GM15510 (cell line): ENCODE results near the gene IL27RA.

ENCODE experiments used
- POLR2A ChIP-seq: IDR thresholded peaks from 3 replicates; pipeline ENCODE4 v1.6.1; 2011; ENCODE audit warnings: borderline replicate concordance; ENCODE audit not compliant: insufficient read length; ENCODE audit errors: extremely low read depth

IL27RA gene

DNA sequence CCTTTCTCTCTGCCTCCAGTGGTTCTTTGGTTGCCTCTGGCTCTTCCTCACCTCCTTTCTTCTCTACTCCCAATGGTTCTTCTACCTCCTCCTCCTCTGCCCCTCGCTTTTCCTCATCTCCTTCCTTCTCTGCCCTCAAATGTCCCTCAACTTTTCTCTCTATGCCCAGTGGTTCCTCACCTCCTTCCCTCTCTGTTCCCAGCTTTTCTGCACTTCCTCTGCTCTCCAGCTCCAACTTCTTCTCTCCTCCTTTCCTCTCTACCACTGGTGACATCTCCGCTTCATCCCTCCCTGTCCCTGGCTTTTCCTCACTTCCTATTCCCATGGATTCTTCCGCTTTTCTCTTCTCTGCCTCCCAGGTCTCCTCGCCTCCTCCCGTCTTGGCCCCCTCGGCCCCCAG is 22.5 kb downstream of the IL27RA start:
- no peak for TF ChIP-seq POLR2A

DNA sequence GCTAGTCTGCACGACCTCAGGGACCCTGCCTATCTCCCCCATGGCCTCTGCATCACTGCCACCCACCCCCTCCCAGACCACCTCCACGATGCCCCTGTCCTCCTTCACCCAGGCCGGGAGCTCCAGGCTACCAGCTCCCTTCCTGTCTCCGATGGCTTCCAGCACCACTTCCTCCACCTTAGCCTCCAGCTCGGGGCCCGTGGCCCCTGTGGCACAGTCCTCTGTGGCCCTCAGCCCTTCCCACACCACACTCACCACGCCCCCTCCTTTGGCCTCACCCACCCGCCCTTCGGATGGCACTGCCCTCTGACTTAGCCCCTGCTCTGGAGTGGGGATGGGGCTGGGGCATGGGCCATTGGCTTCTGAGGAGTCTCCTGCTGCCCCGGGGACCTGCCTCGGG is 23.2 kb downstream of the IL27RA start:
- no peak for TF ChIP-seq POLR2A

DNA sequence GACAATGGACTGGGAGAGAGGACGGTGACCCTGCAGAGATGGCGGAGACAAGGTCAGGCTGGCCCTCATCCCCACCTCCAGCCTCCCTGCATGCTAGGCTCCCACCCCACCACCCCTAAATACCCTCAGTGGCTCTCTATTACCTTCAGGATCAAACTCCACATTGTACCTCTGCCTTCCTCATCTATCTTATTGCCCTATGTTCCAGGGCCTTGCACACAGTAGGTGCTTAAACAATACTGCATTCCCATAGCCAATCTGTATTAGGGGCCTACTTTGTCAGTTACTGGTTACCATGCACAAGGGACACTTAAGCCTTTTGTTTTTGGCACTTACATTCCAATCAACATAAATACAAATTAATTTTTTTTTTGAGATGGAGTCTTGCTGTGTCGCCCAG is 23.8 kb downstream of the IL27RA start:
- no peak for TF ChIP-seq POLR2A

DNA sequence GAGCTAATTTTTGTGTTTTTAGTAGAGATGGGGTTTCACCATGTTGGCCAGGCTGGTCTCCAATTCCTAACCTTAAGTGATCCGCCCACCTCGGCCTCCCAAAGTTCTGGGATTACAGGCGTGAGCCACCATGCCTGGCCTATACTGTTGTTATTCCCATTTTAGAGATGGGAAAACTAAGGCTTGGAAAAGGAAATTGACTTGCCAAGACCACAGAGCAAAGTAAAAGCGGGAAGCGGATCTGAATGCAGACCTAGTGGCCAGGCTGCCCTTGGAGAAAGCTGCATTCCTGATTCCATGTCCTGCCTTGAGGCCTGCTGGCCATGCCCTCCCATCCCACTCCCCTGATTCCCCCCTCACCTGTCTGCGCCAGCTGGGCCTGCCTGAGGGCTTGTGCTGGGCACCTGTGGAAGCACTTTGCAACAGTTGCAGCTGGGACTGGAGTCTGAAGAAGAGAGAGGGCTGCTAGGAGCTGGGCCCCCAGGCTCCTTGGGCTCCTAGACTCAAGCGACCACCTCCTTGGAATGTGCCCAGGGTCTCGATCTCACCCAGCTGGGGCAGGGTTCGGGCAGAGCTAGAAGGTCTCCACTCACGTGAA is 24.6 kb downstream of the IL27RA start:
- TF ChIP-seq POLR2A, result no peak

DNA sequence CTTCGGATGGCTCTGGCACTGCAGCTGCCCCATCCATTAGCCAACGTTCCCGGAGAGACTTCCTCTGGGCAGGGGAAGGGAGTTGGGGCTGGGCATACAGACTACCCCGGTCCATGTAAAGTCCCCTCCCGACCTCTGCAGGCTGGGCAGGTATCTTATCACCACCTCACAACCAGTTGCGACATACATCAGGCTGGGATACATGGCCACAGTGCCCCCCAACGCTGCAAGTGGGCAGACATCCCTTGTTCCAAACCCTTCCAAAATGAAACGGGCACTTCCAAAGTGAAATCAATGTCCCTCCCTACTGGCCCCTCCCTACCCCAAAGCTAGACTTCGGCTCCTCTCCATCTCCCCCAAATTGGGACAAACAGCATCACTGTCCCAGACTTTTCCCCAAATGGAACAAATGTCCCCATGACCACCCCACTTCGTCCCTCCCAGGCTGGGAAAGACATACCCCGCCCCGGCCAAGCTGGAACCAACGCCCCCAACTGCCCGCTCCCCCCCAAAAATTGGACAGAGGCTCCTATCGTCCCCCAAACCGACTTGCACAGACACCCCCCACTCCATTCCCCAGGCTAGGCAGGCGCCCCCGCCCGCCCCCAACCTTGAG is 25.3 kb downstream of the IL27RA start:
- no peak for TF ChIP-seq POLR2A

DNA sequence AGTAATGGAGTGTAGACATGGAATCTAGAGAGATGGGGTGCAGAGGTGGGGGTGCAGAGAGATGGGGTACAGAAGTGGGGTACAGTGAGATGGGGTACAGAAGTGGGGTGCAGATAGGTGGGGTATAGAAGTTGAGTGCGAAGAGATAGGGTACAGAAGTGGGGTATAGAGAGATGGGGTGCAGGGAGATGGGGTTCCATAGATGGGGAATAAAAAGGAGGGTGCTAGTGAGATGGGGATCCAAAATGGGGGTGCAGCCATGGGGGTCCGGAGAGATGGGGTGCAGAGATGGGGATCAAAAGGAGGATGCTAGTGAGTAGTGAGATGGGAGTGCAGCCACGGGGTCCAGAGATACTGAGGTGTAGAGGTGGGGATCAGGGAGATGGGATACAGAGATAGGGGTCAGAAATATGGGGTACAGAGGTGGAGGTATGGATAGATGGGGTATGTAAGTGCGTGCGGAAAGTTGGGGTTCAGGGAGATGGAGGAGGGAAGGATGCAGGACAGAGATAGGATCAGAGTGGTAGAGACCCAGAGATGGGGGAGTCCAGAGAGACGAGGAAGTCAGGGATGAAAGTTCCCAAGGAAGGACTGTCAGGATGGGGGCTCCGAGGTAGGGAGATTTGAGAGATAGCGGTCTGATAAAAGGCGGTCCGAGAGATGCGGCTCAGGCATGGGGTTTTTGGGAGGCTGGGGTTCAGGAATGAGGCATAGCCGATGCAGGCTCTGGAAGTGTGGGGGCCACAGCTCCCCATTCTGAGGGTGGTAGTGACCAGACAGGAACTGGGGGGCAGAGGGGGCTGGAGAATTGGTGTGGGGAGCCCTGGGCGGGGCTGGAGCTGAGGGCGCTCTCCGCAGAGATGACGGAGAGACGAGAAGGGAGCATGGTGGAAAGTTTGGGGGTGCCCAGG is 26.9 kb downstream of the IL27RA start:
- TF ChIP-seq POLR2A, result no peak

DNA sequence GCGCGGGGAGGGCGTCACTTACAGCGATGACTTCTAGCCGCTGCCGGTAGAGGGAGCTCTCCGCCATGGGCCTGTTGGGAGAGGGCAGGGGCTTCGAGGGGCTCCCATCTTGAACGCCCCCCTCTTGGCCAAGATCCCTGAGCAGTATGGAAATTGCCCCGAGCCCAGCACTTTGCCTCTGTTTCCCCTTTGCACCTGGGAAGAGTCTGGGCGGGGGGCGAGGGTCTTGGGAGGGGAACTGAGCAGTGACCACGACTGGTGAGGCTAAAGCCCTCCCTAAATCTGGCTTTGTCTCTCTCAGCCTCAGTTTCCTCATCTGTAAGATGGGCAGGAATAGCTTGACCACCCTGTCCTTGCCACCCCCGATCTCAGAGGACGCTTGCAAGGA is 27.5 kb downstream of the IL27RA start:
- no peak for TF ChIP-seq POLR2A

DNA sequence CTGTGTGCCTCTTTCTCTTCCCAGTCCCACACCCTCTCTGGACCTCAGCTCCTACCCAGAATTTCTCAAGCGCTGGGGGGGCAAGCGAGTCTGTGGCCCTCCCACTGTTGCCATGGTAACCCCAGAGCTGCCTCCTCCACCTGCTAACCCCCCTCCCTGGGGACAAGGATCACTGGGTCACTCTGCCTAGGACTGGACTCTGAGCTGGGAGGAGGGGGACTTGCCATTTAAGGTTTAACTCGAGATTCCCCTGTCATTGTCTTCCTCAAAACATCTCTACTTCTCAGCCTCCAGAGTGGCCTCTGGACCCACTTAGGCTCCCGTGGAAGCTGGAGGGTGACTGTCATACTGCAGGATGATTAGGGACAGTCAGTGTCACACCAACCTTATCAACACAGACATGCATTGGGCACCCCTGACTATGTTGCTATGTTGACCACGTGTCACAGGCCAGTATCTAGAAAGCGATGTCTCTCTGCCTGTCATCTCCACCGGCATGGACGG is 28.1 kb downstream of the IL27RA start:
- no peak for TF ChIP-seq POLR2A

DNA sequence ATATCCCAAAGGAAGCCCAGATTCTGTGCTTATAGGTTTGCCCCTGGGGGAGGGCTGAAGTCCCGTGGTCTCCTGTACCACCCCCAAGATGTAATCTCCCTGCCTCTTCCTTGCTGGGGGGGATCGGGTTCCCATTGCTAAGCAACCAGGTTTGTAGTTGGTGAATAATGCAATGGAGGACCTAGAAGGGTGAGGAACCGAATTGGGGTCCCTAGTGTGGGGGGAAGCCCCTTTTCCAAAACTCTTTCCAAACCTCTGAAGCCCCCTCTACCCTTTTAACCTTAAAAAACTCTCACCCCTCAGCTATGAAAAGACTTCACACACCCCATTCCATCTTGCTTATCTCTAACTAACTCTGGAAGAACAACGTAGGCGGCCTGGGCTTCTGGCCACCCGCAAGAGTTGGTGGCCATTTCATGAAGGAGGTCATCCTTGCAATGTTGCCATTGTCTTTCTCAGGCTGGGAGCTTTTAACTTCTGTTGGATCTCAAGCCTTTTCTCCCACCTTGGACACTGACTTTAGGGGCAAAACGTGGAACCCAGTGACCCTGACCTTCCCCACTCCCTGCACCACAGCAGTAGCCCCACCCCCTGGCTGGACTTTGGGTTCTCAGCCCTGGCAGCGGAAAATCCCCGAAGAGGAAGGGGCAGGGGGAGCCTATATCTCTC is 29.7 kb downstream of the IL27RA start:
- TF ChIP-seq POLR2A, result no peak

DNA sequence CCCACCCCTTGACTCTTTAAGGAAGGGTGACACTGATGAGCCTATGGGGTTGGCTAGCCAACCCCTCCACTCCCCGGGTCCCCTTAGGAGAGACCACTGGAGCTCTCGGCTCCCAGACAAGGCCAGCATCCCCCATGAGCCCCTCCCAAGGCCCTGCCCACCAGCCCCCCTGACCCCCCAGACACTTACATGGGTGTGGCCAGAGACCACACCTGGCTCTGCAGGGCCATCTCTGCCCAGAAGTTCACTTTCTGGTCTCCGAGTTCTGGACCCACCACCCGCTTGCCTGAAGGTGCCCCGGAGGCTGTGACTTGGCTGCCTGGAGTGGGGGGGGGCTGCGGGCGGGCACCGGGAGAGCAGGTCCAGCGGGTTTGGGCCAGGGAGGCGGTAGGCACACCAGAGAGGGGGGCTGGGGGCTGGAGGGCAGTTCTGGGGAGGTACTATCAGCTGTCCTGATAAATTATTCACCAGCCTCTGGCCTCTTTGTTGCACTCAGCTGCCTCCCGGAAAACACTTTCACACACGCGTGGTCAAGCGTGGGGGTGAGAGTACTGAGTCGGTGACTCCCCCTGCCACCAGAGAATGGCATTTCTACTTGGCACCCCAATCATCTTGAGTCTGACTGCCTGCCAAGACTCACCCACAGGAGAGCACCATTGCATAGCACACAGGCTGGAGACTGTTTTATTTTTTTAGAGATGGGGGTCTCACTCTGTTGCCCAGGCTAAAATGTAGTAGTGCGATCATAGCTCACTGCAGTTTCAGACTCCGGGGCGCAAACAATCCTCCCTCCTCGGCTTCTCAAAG is 30.4 kb downstream of the IL27RA start, which contains the start of gene PALM3:
TSS of gene PALM3 (minus strand) at position 326 of the 807 bp plus-strand sequence. CDS start at position 230, 96 bp downstream.
- TF ChIP-seq POLR2A, result no peak

DNA sequence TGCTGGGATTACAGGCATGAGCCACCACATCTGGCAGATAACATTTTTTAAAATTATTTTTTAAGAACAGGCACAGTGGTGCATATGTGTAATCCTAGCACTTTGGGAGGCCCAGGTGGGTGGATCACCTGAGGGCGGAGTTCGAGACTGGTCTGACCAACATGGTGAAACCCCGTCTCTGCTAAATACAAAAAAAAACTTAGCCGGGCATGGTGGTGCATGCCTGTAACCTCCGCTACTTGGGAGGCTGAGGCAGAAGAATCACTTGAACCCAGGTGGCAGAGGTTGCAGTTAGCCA is 30.9 kb downstream of the IL27RA start:
- no peak for TF ChIP-seq POLR2A

DNA sequence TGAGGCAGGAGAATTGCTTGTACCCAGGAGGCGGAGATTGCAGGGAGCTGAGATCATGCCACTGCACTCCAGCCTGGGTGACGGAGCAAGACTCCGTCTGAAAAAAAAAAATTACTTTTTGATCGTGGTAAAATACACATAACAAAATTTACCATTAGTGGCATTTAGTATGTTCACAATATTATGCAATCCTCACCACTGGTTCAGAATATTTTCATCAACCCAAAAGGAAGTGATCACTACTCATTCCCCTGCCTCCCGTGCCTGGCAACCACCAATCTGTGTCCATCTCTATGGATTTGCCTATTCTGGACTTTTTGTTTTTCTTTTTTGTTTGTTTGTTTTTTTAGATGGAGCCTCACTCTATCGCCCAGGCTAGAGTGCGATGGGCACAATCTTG is 31.5 kb downstream of the IL27RA start:
- no peak for TF ChIP-seq POLR2A

DNA sequence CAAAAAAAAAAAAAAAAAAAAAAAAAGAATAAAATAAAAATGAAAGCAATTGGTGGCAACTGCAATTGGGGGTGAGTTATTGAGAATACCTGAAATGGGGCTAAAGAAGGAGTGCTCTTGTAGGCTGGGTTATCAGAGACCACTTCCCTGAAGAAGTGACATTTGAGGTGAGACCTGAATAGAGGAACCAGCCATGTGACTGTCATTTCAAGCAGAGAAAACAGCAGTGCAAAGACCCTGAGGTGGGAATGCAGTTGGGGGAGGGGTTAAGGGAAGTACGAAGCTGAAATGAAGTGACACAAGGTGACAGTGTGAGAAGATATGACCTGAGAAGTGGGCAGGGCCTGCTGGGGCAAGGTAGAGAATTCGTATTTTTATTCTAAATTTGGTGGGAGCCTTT is 34.6 kb downstream of the IL27RA start:
- TF ChIP-seq POLR2A, result no peak
